GM23338 (cell line): ENCODE results near the gene MIA.

Source experiments
- CREB1 ChIP-seq: fragments of 250-450 bp; sonication (Bioruptor Pico); IDR thresholded peaks from 2 replicates; pipeline ENCODE4 v1.5.0; 2020; ENCODE audit warnings: low read depth, mild to moderate bottlenecking, moderate library complexity
- EZH2 ChIP-seq: fragments of 200-600 bp; sonication (generic); IDR thresholded peaks from one replicate; pipeline ENCODE4 v1.8.0; 2017; ENCODE audit warnings: antibody characterized with exemption, mild to moderate bottlenecking, low read depth; ENCODE audit not compliant: unreplicated experiment
- EZH2phosphoT487 ChIP-seq: fragments of 200-600 bp; sonication (generic); IDR thresholded peaks from one replicate; pipeline ENCODE4 v1.8.1; 2018; ENCODE audit warnings: antibody characterized with exemption; ENCODE audit not compliant: unreplicated experiment
- JUNB ChIP-seq: IDR thresholded peaks from one replicate; pipeline ENCODE4 v1.6.1; 2016; ENCODE audit warnings: antibody characterized with exemption; ENCODE audit not compliant: unreplicated experiment
- NANOG ChIP-seq: IDR thresholded peaks from 2 replicates; pipeline ENCODE4 v1.6.1; 2016; ENCODE audit warnings: antibody characterized with exemption, borderline replicate concordance
- POLR2AphosphoS5 ChIP-seq: IDR thresholded peaks from 2 replicates; pipeline ENCODE4 v1.6.1; 2016; ENCODE audit warnings: antibody characterized with exemption, low read depth
- ZNF331 ChIP-seq: fragments of 250-450 bp; sonication (Bioruptor Pico); IDR thresholded peaks from 2 replicates; pipeline ENCODE4 v1.5.0; 2020; ENCODE audit warnings: low read depth, mild to moderate bottlenecking, moderate library complexity
- TF ChIP-seq, protein P1 (sequence below), 2 experiments: fragments of 200-600 bp in 1 of 2; sonication (generic) in 1 of 2; conservative IDR thresholded peaks; 2 replicates each; pipeline versions ENCODE4 v1.5.1 to v1.6.1; 2016 to 2017; ENCODE audit warnings: antibody characterized with exemption in 2 of 2, low read depth in 2 of 2, mild to moderate bottlenecking in 2 of 2, moderate library complexity in 1 of 2
- TF ChIP-seq, protein P2 (sequence below): IDR thresholded peaks from one replicate; pipeline ENCODE4 v1.6.1; 2018; ENCODE audit warnings: antibody characterized with exemption; ENCODE audit not compliant: unreplicated experiment

DNA sequence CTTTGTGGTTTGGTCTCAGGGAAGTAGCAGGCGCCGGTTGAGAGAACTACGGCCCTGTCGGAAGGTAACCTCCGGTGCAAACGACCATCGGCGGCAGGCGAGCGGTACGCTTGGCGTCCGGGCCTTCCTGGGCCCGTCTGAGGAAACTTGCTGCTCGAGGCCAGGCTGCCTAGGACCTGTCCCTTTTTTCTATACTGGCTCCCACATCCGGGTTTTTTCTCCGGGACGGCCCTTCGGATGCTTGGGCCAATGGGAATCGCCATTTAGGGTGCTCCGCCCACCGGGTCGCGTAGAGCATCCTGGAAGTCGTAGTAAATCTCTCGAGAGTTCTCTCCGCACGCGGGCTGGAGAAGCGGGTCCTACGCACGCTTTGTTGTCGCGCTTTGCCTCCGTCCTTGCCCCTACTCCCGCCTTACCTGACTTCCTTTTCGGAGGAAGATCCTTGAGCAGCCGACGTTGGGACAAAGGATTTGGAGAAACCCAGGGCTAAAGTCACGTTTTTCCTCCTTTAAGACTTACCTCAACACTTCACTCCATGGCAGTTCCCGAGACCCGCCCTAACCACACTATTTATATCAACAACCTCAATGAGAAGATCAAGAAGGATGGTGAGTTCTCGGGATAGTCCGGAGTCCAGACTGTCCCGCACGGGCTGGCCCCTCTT lies 24.3 kb upstream of the MIA start, which contains the start of gene SNRPA:
- TF ChIP-seq, protein P1, sequence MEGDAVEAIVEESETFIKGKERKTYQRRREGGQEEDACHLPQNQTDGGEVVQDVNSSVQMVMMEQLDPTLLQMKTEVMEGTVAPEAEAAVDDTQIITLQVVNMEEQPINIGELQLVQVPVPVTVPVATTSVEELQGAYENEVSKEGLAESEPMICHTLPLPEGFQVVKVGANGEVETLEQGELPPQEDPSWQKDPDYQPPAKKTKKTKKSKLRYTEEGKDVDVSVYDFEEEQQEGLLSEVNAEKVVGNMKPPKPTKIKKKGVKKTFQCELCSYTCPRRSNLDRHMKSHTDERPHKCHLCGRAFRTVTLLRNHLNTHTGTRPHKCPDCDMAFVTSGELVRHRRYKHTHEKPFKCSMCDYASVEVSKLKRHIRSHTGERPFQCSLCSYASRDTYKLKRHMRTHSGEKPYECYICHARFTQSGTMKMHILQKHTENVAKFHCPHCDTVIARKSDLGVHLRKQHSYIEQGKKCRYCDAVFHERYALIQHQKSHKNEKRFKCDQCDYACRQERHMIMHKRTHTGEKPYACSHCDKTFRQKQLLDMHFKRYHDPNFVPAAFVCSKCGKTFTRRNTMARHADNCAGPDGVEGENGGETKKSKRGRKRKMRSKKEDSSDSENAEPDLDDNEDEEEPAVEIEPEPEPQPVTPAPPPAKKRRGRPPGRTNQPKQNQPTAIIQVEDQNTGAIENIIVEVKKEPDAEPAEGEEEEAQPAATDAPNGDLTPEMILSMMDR (conservative IDR thresholded peaks at IDR 0.05; ENCODE audit: low read depth in 2 of 2): no peak
- TF ChIP-seq CREB1 (CRISPR knock-in tag) (peak; percentile 63; the same call in 1 of the 2 replicates), EZH2phosphoT487 (no peak), POLR2AphosphoS5 (peak; percentile 61), ZNF331 (CRISPR knock-in tag) (no peak), EZH2 (no peak), NANOG (no peak), JUNB (no peak)
- TF ChIP-seq, protein P2, sequence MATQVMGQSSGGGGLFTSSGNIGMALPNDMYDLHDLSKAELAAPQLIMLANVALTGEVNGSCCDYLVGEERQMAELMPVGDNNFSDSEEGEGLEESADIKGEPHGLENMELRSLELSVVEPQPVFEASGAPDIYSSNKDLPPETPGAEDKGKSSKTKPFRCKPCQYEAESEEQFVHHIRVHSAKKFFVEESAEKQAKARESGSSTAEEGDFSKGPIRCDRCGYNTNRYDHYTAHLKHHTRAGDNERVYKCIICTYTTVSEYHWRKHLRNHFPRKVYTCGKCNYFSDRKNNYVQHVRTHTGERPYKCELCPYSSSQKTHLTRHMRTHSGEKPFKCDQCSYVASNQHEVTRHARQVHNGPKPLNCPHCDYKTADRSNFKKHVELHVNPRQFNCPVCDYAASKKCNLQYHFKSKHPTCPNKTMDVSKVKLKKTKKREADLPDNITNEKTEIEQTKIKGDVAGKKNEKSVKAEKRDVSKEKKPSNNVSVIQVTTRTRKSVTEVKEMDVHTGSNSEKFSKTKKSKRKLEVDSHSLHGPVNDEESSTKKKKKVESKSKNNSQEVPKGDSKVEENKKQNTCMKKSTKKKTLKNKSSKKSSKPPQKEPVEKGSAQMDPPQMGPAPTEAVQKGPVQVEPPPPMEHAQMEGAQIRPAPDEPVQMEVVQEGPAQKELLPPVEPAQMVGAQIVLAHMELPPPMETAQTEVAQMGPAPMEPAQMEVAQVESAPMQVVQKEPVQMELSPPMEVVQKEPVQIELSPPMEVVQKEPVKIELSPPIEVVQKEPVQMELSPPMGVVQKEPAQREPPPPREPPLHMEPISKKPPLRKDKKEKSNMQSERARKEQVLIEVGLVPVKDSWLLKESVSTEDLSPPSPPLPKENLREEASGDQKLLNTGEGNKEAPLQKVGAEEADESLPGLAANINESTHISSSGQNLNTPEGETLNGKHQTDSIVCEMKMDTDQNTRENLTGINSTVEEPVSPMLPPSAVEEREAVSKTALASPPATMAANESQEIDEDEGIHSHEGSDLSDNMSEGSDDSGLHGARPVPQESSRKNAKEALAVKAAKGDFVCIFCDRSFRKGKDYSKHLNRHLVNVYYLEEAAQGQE: no peak
